ENCODE data around the gene F7. TPM values are rescaled to one million over a fixed set of nuclear protein-coding genes. Genes with fewer than 3 reads are reported as not detected.

The F7 gene
- polyA plus RNA-seq, 2 of the 4 experiments (the other 2 are of a cell fraction) = 0.26 to 0.65 TPM

DNA sequence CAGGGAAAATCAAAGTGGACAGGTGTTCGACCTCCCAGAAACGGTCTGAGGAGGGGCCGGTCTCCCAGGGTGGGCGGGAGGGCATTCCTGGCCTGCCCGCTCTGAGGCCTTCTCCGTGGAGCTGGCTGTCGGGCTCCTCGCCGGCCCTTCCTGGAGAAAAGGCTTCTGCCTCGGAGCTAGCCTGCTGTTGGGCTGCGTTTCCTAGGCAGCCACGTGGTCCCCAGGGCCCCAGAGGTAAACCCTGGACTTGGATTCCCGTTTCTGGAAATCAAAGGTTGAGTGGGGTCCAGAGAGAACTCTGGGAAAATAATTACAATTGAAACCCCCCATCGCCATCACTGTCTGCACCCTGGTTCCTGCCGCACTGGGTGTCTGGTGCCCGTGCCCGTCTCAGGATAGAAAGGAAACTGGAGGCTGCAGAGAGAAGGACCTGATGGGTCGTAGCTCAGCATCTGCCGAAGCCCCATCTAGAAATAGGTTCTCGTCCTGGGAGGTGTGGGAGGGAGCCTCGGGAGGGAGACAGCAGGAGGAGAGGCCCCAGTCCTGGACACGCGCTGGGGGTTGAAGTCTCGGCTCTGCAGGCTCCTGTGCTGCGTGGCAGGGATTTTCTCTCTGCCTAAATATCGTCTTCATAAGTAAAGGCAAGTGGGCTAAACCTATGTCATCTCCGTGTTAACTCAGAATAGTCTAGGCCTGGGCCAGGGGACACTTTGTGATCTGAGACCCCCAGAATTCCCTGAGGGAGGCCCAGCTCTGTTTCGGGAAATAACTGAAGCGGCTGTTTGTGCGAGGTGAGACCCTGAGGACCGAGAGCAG is 45.2 kb downstream of the F7 start:
- CTCF ChIA-PET = no interaction called here
- ATAC-seq (no peak), DNase-seq (ENCODE audit: low read depth in 1 of 2, low spot score in 1 of 2) (no peak), FAIRE-seq (no peak)
- POLR2A ChIA-PET = no interaction called here
- Histone ChIP-seq H3K4me2 (no peak overlapping the region), H3K27ac (no peak overlapping the region), H3K4me1 (peaks cover 7% of the 10 kb centered on the region; the same call in 2 of the 3 replicates), H3K9me3 (no peaks in the 10 kb centered on the region), H3K4me3 (no peak overlapping the region)
- TF ChIP-seq, protein P1, sequence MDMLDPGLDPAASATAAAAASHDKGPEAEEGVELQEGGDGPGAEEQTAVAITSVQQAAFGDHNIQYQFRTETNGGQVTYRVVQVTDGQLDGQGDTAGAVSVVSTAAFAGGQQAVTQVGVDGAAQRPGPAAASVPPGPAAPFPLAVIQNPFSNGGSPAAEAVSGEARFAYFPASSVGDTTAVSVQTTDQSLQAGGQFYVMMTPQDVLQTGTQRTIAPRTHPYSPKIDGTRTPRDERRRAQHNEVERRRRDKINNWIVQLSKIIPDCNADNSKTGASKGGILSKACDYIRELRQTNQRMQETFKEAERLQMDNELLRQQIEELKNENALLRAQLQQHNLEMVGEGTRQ (IDR thresholded peaks at IDR 0.05) = no peak
- TF ChIP-seq RFX5 (IDR thresholded peaks at IDR 0.05) = no peak
- TF ChIP-seq E2F6 (IDR thresholded peaks at IDR 0.05; ENCODE audit: borderline replicate concordance, low read depth) = no peak
- no peak for TF ChIP-seq FOSB (CRISPR knock-in tag; IDR thresholded peaks at IDR 0.05)
- TF ChIP-seq SREBF2 (IDR thresholded peaks at IDR 0.05) = no peak
- TF ChIP-seq, protein P2, sequence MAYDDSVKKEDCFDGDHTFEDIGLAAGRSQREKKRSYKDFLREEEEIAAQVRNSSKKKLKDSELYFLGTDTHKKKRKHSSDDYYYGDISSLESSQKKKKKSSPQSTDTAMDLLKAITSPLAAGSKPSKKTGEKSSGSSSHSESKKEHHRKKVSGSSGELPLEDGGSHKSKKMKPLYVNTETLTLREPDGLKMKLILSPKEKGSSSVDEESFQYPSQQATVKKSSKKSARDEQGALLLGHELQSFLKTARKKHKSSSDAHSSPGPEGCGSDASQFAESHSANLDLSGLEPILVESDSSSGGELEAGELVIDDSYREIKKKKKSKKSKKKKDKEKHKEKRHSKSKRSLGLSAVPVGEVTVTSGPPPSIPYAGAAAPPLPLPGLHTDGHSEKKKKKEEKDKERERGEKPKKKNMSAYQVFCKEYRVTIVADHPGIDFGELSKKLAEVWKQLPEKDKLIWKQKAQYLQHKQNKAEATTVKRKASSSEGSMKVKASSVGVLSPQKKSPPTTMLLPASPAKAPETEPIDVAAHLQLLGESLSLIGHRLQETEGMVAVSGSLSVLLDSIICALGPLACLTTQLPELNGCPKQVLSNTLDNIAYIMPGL (CRISPR knock-in tag; IDR thresholded peaks at IDR 0.05; ENCODE audit: borderline replicate concordance) = no peak
- no peak for TF ChIP-seq FOSL2 (IDR thresholded peaks at IDR 0.05)
- TF ChIP-seq FOSL2 (CRISPR knock-in tag; IDR thresholded peaks at IDR 0.05) = no peak
- no peak for TF ChIP-seq KDM1A (IDR thresholded peaks at IDR 0.05; ENCODE audit: low read depth)
- no peak for TF ChIP-seq CHD4 (IDR thresholded peaks at IDR 0.05; ENCODE audit: borderline replicate concordance)
- TF ChIP-seq KDM5A (IDR thresholded peaks at IDR 0.05) = no peak
- TF ChIP-seq RARB (CRISPR knock-in tag; IDR thresholded peaks at IDR 0.05) = no peak
- no peak for TF ChIP-seq CBX8 (IDR thresholded peaks at IDR 0.05)
- TF ChIP-seq BHLHE40 (IDR thresholded peaks at IDR 0.05; ENCODE audit: low read depth, low read length) = no peak
- no peak for TF ChIP-seq BCL3 (IDR thresholded peaks at IDR 0.05)
- TF ChIP-seq CBX2 (IDR thresholded peaks at IDR 0.05; ENCODE audit: borderline replicate concordance, low read depth) = no peak
- no peak for TF ChIP-seq GATA3 (IDR thresholded peaks at IDR 0.05; ENCODE audit: borderline replicate concordance)
- no peak for TF ChIP-seq ELK1 (IDR thresholded peaks at IDR 0.05; ENCODE audit: low read depth, low read length)
- no peak for TF ChIP-seq NR3C1 (IDR thresholded peaks at IDR 0.05)
- no peak for TF ChIP-seq ZC3H11A (IDR thresholded peaks at IDR 0.05)
- no peak for TF ChIP-seq MAZ (IDR thresholded peaks at IDR 0.05; ENCODE audit: borderline replicate concordance, low read depth, low read length)
- WGBS (ENCODE audit: missing lambda C conversion rate) = 85% methylated on average over 20 of the region's 31 CpGs

Data from A549 (cell line).